Liver (tissue), 3 donors: ENCODE data around the gene HOXB2.

ENCODE experiments used
- EGR1 ChIP-seq, 2 donors: IDR thresholded peaks; 2 replicates each; pipeline ENCODE4 v1.6.1; 2016 to 2018; ENCODE audit warnings: antibody characterized with exemption in 2 of 2, low read depth in 2 of 2
- HNF4A ChIP-seq, 2 donors: conservative IDR thresholded peaks; 2 replicates each; pipeline ENCODE4 v1.6.1; 2016; ENCODE audit warnings: antibody characterized with exemption in 2 of 2, mild to moderate bottlenecking in 2 of 2
- HNF4G ChIP-seq: IDR thresholded peaks from 2 replicates; pipeline ENCODE4 v1.6.1; 2016; ENCODE audit warnings: antibody characterized with exemption
- JUND ChIP-seq, 2 donors: IDR thresholded peaks; 2 replicates each; pipeline ENCODE4 v1.6.1; 2016; ENCODE audit warnings: antibody characterized with exemption in 2 of 2
- RAD21 ChIP-seq, 2 donors: IDR thresholded peaks; 2 replicates each; pipeline ENCODE4 v1.6.1; 2016; ENCODE audit warnings: antibody characterized with exemption in 2 of 2, mild to moderate bottlenecking in 2 of 2
- RXRA ChIP-seq, 2 donors: IDR thresholded peaks; 2 replicates each; pipeline ENCODE4 v1.6.1; 2017 to 2018; ENCODE audit warnings: antibody characterized with exemption in 2 of 2, mild to moderate bottlenecking in 1 of 2
- SP1 ChIP-seq: IDR thresholded peaks from 2 replicates; pipeline ENCODE4 v1.6.1; 2018; ENCODE audit warnings: antibody characterized with exemption, mild to moderate bottlenecking
- TF ChIP-seq, protein P1 (sequence below): fragments of 150-350 bp; IDR thresholded peaks from 2 replicates; pipeline ENCODE4 v1.5.1; 2017; ENCODE audit warnings: improper control_type of control experiment, low read depth, low read length; ENCODE audit not compliant: missing input control
- TF ChIP-seq, protein P2 (sequence below): IDR thresholded peaks from 2 replicates; pipeline ENCODE4 v1.6.1; 2016; ENCODE audit warnings: antibody characterized with exemption
- TF ChIP-seq, protein P3 (sequence below): IDR thresholded peaks from 2 replicates; pipeline ENCODE4 v1.6.1; 2016; ENCODE audit warnings: antibody characterized with exemption
- TF ChIP-seq, protein P4 (sequence below): IDR thresholded peaks from 2 replicates; pipeline ENCODE4 v1.6.1; 2016; ENCODE audit warnings: antibody characterized with exemption, mild to moderate bottlenecking
- donor health status: healthy.
- donor health status: healthy.

DNA sequence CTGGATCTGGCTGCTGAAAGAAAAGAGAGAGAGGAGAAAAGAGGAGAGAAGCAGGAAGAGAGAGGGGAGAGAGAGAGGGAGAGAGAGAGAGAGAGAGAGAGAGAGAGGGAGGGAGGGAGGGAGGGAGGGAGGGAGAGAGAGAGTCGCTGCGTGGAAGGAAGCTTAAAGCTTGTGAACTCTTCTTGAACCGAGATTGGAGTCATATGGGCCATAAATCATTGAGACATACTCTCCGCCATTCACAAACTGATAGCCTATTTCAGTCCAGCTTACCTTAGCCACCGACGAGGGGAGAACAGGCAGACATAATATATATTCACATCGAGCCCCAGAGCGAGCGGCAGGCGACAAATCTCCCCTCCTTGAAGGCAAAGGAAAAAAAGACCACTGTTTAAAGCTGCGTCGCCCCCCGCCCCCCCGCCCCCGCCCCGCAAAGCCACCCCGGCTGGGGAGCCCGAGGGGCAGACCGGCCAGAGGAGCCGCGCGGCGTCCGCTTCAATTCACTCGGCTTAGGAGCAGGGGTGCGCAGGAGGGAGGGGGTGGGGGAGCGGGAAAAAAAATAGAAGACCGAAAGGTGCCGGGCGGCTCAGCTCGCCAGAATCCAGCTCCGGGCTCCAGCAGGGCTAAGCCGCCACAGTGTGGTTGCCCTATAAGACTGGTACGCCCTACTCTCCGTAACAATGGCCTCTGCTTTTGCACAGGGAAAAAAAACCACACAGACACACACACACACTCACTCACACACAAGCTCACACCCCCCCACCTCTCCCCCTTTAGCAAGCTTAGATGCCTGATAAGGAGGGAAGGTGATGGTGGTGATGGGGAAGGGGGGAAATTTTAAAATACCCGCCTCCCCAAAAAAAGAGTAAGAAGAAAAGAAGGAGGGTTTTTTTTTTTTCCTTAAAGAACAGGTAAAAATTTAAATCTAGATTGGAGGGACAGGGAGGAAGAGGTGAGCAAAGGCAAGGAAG lies 10.6 kb upstream of the HOXB2 start:
- TF ChIP-seq, protein P1, sequence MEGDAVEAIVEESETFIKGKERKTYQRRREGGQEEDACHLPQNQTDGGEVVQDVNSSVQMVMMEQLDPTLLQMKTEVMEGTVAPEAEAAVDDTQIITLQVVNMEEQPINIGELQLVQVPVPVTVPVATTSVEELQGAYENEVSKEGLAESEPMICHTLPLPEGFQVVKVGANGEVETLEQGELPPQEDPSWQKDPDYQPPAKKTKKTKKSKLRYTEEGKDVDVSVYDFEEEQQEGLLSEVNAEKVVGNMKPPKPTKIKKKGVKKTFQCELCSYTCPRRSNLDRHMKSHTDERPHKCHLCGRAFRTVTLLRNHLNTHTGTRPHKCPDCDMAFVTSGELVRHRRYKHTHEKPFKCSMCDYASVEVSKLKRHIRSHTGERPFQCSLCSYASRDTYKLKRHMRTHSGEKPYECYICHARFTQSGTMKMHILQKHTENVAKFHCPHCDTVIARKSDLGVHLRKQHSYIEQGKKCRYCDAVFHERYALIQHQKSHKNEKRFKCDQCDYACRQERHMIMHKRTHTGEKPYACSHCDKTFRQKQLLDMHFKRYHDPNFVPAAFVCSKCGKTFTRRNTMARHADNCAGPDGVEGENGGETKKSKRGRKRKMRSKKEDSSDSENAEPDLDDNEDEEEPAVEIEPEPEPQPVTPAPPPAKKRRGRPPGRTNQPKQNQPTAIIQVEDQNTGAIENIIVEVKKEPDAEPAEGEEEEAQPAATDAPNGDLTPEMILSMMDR, result no peak
- no peak for TF ChIP-seq JUND (IDR thresholded peaks at IDR 0.05)
- TF ChIP-seq, protein P2, sequence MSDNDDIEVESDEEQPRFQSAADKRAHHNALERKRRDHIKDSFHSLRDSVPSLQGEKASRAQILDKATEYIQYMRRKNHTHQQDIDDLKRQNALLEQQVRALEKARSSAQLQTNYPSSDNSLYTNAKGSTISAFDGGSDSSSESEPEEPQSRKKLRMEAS, result no peak
- peak; percentile 32 to 39 for TF ChIP-seq RXRA (IDR thresholded peaks at IDR 0.05)
- TF ChIP-seq, protein P3, sequence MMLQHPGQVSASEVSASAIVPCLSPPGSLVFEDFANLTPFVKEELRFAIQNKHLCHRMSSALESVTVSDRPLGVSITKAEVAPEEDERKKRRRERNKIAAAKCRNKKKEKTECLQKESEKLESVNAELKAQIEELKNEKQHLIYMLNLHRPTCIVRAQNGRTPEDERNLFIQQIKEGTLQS, result no peak
- no peak for TF ChIP-seq HNF4G
- no peak for TF ChIP-seq EGR1 (IDR thresholded peaks at IDR 0.05; ENCODE audit: low read depth in 2 of 2)
- TF ChIP-seq, protein P4, sequence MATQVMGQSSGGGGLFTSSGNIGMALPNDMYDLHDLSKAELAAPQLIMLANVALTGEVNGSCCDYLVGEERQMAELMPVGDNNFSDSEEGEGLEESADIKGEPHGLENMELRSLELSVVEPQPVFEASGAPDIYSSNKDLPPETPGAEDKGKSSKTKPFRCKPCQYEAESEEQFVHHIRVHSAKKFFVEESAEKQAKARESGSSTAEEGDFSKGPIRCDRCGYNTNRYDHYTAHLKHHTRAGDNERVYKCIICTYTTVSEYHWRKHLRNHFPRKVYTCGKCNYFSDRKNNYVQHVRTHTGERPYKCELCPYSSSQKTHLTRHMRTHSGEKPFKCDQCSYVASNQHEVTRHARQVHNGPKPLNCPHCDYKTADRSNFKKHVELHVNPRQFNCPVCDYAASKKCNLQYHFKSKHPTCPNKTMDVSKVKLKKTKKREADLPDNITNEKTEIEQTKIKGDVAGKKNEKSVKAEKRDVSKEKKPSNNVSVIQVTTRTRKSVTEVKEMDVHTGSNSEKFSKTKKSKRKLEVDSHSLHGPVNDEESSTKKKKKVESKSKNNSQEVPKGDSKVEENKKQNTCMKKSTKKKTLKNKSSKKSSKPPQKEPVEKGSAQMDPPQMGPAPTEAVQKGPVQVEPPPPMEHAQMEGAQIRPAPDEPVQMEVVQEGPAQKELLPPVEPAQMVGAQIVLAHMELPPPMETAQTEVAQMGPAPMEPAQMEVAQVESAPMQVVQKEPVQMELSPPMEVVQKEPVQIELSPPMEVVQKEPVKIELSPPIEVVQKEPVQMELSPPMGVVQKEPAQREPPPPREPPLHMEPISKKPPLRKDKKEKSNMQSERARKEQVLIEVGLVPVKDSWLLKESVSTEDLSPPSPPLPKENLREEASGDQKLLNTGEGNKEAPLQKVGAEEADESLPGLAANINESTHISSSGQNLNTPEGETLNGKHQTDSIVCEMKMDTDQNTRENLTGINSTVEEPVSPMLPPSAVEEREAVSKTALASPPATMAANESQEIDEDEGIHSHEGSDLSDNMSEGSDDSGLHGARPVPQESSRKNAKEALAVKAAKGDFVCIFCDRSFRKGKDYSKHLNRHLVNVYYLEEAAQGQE, result no peak
- no peak for TF ChIP-seq SP1
- TF ChIP-seq RAD21 (IDR thresholded peaks at IDR 0.05), result no peak
- no peak for TF ChIP-seq HNF4A (conservative IDR thresholded peaks at IDR 0.05)
